RWPE2 (cell line): ENCODE results near the gene COL1A1.

Experiments used
- ATAC-seq: fragments of 200-7000 bp; cut with Tn5 transposase; 3 replicates; pipeline ENCODE4 v1.9.1; 2021; ENCODE audit warnings: low read depth
- DNase-seq: peaks from one replicate; pipeline ENCODE4 v3.0.0-alpha.2; 2020; ENCODE audit warnings: low spot score
- H3K27ac ChIP-seq: fragments of 450-650 bp; 2 replicates; pipeline ENCODE4 v1.5.1; 2017; ENCODE audit warnings: mild to moderate bottlenecking; ENCODE audit not compliant: poor library complexity, severe bottlenecking
- H3K27me3 ChIP-seq: fragments of 250-450 bp; sonication (Bioruptor Pico); 2 replicates; pipeline ENCODE4 v1.5.1; 2021; ENCODE audit warnings: mild to moderate bottlenecking, moderate library complexity; ENCODE audit not compliant: insufficient read depth, poor library complexity, severe bottlenecking
- H3K36me3 ChIP-seq: fragments of 250-450 bp; sonication (Bioruptor Pico); 2 replicates; pipeline ENCODE4 v1.5.1; 2020; ENCODE audit warnings: low read depth, mild to moderate bottlenecking, moderate library complexity
- H3K4me1 ChIP-seq: fragments of 250-450 bp; sonication (Bioruptor Pico); 2 replicates; pipeline ENCODE4 v1.5.1; 2021; ENCODE audit warnings: mild to moderate bottlenecking, moderate library complexity; ENCODE audit not compliant: insufficient read depth, poor library complexity, severe bottlenecking
- H3K4me3 ChIP-seq: fragments of 250-450 bp; sonication (Bioruptor Pico); 2 replicates; pipeline ENCODE4 v1.5.1; 2021; ENCODE audit warnings: mild to moderate bottlenecking, moderate library complexity; ENCODE audit not compliant: severe bottlenecking
- H3K9me3 ChIP-seq: fragments of 250-450 bp; sonication (Bioruptor Pico); 2 replicates; pipeline ENCODE4 v1.5.1; 2021; ENCODE audit warnings: mild to moderate bottlenecking, moderate library complexity; ENCODE audit not compliant: severe bottlenecking
- TF ChIP-seq, protein P1 (sequence below): fragments of 450-650 bp; IDR thresholded peaks from one replicate; pipeline ENCODE4 v1.5.1; 2017; ENCODE audit warnings: mild to moderate bottlenecking, moderate library complexity; ENCODE audit not compliant: poor library complexity, severe bottlenecking

The COL1A1 gene

DNA sequence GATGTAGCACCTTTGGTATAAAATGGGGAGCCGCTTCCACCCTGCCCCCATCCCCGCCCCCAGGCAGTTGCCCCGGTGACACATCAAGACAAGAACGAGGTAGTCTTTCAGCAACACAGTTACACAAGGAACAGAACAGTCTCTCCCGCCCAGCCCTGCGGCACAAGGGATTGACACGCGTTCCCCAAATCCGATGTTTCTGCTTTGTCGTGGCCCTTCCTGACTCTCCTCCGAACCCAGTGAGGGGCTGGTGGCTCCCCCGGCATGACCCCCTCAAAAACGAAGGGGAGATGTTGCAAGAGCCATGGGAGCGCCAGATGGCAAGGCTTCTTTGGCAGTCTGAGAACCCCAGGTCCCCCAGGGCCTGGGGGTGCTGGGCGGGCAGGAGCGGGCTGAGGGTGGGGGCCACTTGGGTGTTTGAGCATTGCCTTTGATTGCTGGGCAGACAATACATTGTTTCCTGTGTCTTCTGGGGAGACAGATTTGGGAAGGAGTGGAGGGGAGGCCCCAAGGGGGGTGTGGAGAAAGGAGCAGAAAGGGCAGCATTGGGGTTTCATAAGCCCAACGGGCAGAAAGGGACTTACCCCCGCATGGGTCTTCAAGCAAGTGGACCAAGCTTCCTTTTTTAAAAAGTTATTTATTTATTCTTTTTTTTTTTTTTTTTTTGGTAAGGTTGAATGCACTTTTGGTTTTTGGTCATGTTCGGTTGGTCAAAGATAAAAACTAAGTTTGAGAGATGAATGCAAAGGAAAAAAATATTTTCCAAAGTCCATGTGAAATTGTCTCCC is 16.6 kb downstream of the COL1A1 start:
- no peak for DNase-seq
- no peak overlapping the region for H3K27ac ChIP-seq
- peak; percentile 69 for ATAC-seq

GRCh38 chr17:50184064-50184463 is 17.4 kb downstream of the COL1A1 start:
- no peak for DNase-seq
- no peaks in the 10 kb centered on the region for H3K9me3 ChIP-seq
- ATAC-seq, result no peak
- TF ChIP-seq, protein P1, sequence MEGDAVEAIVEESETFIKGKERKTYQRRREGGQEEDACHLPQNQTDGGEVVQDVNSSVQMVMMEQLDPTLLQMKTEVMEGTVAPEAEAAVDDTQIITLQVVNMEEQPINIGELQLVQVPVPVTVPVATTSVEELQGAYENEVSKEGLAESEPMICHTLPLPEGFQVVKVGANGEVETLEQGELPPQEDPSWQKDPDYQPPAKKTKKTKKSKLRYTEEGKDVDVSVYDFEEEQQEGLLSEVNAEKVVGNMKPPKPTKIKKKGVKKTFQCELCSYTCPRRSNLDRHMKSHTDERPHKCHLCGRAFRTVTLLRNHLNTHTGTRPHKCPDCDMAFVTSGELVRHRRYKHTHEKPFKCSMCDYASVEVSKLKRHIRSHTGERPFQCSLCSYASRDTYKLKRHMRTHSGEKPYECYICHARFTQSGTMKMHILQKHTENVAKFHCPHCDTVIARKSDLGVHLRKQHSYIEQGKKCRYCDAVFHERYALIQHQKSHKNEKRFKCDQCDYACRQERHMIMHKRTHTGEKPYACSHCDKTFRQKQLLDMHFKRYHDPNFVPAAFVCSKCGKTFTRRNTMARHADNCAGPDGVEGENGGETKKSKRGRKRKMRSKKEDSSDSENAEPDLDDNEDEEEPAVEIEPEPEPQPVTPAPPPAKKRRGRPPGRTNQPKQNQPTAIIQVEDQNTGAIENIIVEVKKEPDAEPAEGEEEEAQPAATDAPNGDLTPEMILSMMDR, result no peak
- H3K27ac ChIP-seq, result no peak overlapping the region
- H3K4me1 ChIP-seq, result peaks cover 14% of the 10 kb centered on the region
- no peaks in the 10 kb centered on the region for H3K27me3 ChIP-seq
- peaks cover 11% of the 10 kb centered on the region for H3K36me3 ChIP-seq
- no peak overlapping the region for H3K4me3 ChIP-seq

More for the DNA sequence above, 16.6 kb downstream of the COL1A1 start:
- H3K9me3 ChIP-seq, result no peaks in the 10 kb centered on the region
- peaks cover 11% of the 10 kb centered on the region for H3K36me3 ChIP-seq
- TF ChIP-seq, protein P1, result no peak
- no peak overlapping the region for H3K4me3 ChIP-seq
- no peaks in the 10 kb centered on the region for H3K27me3 ChIP-seq
- peaks cover 13% of the 10 kb centered on the region for H3K4me1 ChIP-seq

DNA sequence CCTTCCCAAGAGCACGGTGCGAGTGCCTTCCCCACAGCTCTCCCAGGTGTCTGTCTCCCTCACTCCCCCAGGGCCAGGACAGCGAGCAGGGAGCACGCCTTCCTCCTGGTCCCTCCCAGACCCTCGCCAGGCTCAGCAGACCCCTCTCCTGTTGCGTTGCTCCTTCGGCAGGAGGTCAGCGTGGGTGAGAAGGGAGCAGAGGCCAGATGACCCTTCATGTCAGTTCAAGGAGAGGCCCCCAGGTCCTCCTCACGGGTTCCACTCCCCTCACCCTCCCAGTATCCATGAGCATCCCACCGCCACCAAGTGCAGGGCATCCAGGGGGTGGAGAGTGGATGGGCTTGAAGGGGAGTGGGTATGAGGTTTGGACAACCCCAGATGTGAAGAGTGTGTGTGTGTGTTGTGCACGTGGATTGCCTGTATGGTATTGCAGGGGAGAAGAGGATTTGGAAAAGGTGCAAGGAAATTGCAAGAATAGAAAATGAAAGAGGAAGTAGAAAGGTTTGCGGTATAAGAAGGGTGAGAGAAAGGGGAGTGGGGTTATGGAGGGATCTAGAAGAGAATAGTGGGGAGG is 17.9 kb downstream of the COL1A1 start:
- no peak for DNase-seq
- no peak overlapping the region for H3K27ac ChIP-seq

GRCh38 chr17:50182783-50183420 is 18.5 kb downstream of the COL1A1 start:
- Histone ChIP-seq H3K27ac (no peak overlapping the region), H3K9me3 (no peaks in the 10 kb centered on the region), H3K36me3 (peaks cover 11% of the 10 kb centered on the region), H3K27me3 (no peaks in the 10 kb centered on the region), H3K4me3 (no peak overlapping the region), H3K4me1 (peaks cover 25% of the 10 kb centered on the region)
- ATAC-seq (no peak), DNase-seq (no peak)
- TF ChIP-seq, protein P1, result no peak

More for the DNA sequence above, 17.9 kb downstream of the COL1A1 start:
- Histone ChIP-seq H3K27me3 (no peaks in the 10 kb centered on the region), H3K4me1 (peaks cover 19% of the 10 kb centered on the region), H3K9me3 (no peaks in the 10 kb centered on the region), H3K4me3 (no peak overlapping the region), H3K36me3 (peaks cover 11% of the 10 kb centered on the region)
- TF ChIP-seq, protein P1, result no peak
- ATAC-seq, result no peak
